ENCODE measurements around the gene SCRN1. TPM values are rescaled to one million over a fixed set of nuclear protein-coding genes. Genes with fewer than 3 reads are reported as not detected.

SCRN1 gene
- total RNA-seq, 4 donors from 2014 or later: 63.6 to 105 (median 83.8) TPM

DNA sequence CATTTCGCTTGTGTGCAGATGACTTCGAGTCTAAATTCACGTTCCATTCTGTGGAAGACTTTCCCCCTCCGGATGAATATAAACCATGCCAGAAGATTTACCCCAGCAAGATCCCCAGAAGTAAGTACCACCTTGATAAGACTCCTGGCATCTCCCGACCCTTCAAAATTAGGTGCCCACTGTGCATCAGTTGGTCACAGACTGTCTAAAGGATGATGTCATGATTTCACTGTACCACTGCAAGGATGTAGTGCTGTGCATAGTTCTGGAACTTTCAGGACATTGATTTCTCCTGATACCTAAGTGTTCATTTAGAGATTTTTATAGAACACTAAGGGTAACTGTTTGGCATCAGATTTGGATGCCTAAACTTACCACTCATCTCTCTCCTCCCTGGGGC is 100.3 kb downstream of the SCRN1 start:
- no peak for DNase-seq (ENCODE audit: extremely low spot score)
- Histone ChIP-seq H3K27me3 (no peaks in the 10 kb centered on the region), H3K36me3 (no peaks in the 10 kb centered on the region), H3K4me1 (peaks cover 0 to 14% (median 11%) of the 10 kb centered on the region in 4 donors), H3K27ac (replicated peaks in 1 of 4) (no peak overlapping the region), H3K4me3 (no peak overlapping the region), H3K9me3 (no peaks in the 10 kb centered on the region)
- 89% methylated on average over 5 of the region's 5 CpGs for WGBS
- no peak for TF ChIP-seq EP300 (IDR thresholded peaks at IDR 0.05)
- TF ChIP-seq, protein P1, sequence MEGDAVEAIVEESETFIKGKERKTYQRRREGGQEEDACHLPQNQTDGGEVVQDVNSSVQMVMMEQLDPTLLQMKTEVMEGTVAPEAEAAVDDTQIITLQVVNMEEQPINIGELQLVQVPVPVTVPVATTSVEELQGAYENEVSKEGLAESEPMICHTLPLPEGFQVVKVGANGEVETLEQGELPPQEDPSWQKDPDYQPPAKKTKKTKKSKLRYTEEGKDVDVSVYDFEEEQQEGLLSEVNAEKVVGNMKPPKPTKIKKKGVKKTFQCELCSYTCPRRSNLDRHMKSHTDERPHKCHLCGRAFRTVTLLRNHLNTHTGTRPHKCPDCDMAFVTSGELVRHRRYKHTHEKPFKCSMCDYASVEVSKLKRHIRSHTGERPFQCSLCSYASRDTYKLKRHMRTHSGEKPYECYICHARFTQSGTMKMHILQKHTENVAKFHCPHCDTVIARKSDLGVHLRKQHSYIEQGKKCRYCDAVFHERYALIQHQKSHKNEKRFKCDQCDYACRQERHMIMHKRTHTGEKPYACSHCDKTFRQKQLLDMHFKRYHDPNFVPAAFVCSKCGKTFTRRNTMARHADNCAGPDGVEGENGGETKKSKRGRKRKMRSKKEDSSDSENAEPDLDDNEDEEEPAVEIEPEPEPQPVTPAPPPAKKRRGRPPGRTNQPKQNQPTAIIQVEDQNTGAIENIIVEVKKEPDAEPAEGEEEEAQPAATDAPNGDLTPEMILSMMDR (IDR thresholded peaks at IDR 0.05): no peak
- no peak for TF ChIP-seq POLR2A (IDR thresholded peaks at IDR 0.05; ENCODE audit: low read depth)
- no peak for TF ChIP-seq POLR2AphosphoS5 (IDR thresholded peaks at IDR 0.05)
- intact Hi-C loops (cut with DNase I): no loop called here

DNA sequence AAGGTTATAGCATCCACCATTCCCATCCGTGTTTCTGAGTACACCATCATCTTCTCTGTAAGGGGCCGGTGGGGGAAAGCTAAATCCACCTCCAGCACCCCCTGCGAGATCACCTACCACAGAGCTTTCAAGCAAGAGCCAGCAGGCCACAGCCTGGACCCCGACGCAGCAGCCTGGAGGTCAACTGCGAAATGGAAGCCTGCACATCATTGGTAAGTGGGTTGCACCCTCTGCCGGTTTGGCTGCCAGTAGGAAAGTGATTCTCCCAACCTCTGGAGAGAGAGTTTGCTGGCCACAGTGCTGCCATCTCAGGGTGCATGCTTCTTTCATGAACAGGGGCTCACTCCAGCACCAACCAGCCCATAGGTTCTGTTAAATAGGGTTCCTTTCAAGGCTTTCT is 101.6 kb downstream of the SCRN1 start:
- peaks cover 3 to 23% (median 17%) of the 10 kb centered on the region in 4 donors for H3K4me1 ChIP-seq
- intact Hi-C loops (cut with DNase I): no loop called here
- no peak overlapping the region for H3K27ac ChIP-seq (replicated peaks in 1 of 4)
- no peak overlapping the region for H3K4me3 ChIP-seq
- no peak for TF ChIP-seq POLR2A (IDR thresholded peaks at IDR 0.05; ENCODE audit: low read depth)
- TF ChIP-seq, protein P1 (IDR thresholded peaks at IDR 0.05): no peak
- no peak for TF ChIP-seq POLR2AphosphoS5 (IDR thresholded peaks at IDR 0.05)
- TF ChIP-seq EP300 (IDR thresholded peaks at IDR 0.05): no peak
- no peaks in the 10 kb centered on the region for H3K9me3 ChIP-seq
- H3K27me3 ChIP-seq: no peaks in the 10 kb centered on the region
- no peak for DNase-seq (ENCODE audit: extremely low spot score)
- H3K36me3 ChIP-seq: no peaks in the 10 kb centered on the region
- 90% methylated on average over 7 of the region's 7 CpGs for WGBS

DNA sequence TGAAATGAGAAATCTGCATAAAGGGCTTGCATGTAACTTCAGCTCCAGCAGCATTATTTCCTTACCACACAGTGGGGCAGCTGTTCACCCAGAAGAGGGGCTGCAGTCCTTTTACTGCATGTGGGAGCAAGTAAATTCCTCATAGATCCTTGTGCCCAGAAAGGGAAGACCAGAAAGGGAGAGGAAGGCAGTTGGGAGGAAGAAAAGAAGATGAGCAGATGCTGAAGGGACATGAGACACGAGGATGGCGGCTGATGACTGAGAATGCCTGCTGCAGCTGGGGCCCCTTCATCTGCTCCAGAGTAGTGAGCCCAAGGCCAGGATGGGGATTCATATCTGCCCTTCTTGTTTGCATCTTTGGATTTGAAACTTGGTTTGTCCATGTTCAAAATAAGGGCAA is 102.8 kb downstream of the SCRN1 start:
- Histone ChIP-seq H3K9me3 (no peaks in the 10 kb centered on the region), H3K36me3 (no peaks in the 10 kb centered on the region), H3K4me1 (peaks cover 3 to 23% (median 17%) of the 10 kb centered on the region in 4 donors), H3K4me3 (no peak overlapping the region), H3K27me3 (no peaks in the 10 kb centered on the region), H3K27ac (replicated peaks in 1 of 4) (no peak overlapping the region)
- DNase-seq (ENCODE audit: extremely low spot score): peak; percentile 60
- intact Hi-C loops (cut with DNase I): no loop called here
- 94% methylated on average over 2 of the region's 2 CpGs for WGBS
- no peak for TF ChIP-seq POLR2A (IDR thresholded peaks at IDR 0.05; ENCODE audit: low read depth)
- TF ChIP-seq, protein P1 (IDR thresholded peaks at IDR 0.05): no peak
- TF ChIP-seq POLR2AphosphoS5 (IDR thresholded peaks at IDR 0.05): no peak
- TF ChIP-seq EP300 (IDR thresholded peaks at IDR 0.05): no peak

DNA sequence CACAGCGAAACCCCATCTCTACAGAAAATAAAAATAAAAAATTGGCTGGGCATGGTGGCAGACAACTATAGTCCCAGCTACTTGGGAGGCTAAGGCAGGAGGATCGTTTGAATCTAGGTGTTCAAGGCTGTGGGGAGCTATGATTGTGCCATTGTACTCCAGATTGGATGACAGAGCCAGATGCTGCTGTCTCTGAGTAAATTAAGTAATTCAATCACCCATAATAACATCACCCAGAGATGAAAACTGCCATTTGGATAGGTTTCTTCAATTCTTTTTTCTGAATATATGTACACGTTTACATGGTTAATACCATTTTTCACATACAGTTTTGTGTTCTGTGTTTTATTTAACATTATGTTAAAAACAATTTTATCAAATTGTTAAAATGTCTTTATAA is 104.0 kb downstream of the SCRN1 start:
- TF ChIP-seq, protein P1 (IDR thresholded peaks at IDR 0.05): no peak
- no peak for TF ChIP-seq EP300 (IDR thresholded peaks at IDR 0.05)
- WGBS: 91% methylated on average over 3 of the region's 3 CpGs

More for the DNA sequence above, 104.0 kb downstream of the SCRN1 start:
- Histone ChIP-seq H3K4me3 (no peak overlapping the region), H3K9me3 (no peaks in the 10 kb centered on the region), H3K27ac (replicated peaks in 1 of 4) (no peak overlapping the region), H3K36me3 (no peaks in the 10 kb centered on the region), H3K4me1 (peaks cover 3 to 23% (median 17%) of the 10 kb centered on the region in 4 donors), H3K27me3 (no peaks in the 10 kb centered on the region)
- DNase-seq (ENCODE audit: extremely low spot score): no peak
- intact Hi-C loops (cut with DNase I): no loop called here
